NCI-H1092 (cell line): Measurements from ENCODE around the gene CHMP4A.
A peak's percentile ranks its signal among the peaks of the same experiment; 100 is the strongest.

ENCODE experiments used
- DNase-seq: peaks from one replicate; lab custom pipeline; 2025; lab: John Stamatoyannopoulos, UW

The CHMP4A gene

GRCh38 chr14:24195186-24196070 lies 17.9 kb downstream of the CHMP4A start, which contains the start of gene TM9SF1:
TM9SF1 (minus strand) TSS chr14:24195441; CDS start chr14:24195019, 422 bp downstream.
- peak; percentile 86 for DNase-seq

- DNase-seq = no peak
These were observed 18.5 kb downstream of the CHMP4A start for GRCh38 chr14:24194873-24195185.

- DNase-seq = no peak
These were observed 19.0 kb downstream of the CHMP4A start for GRCh38 chr14:24194186-24194872.

- DNase-seq = no peak
These were observed 20.4 kb downstream of the CHMP4A start for GRCh38 chr14:24192933-24193332.

GRCh38 chr14:24190416-24190815 lies 22.9 kb downstream of the CHMP4A start:
- DNase-seq = no peak

GRCh38 chr14:24189460-24189859 lies 23.8 kb downstream of the CHMP4A start:
- DNase-seq = no peak

- no peak for DNase-seq
These were observed 24.3 kb downstream of the CHMP4A start for GRCh38 chr14:24189059-24189375.

- DNase-seq = peak; percentile 98
These were observed 24.8 kb downstream of the CHMP4A start, which contains the start of gene IPO4 for GRCh38 chr14:24188251-24189058. IPO4 (minus strand) TSS chr14:24188816; CDS start chr14:24188787, 29 bp downstream.

- no peak for DNase-seq
These were observed 25.8 kb downstream of the CHMP4A start for GRCh38 chr14:24187539-24187915.

- no peak for DNase-seq
These were observed 26.3 kb downstream of the CHMP4A start for GRCh38 chr14:24186831-24187538.

- DNase-seq = no peak
These were observed 27.5 kb downstream of the CHMP4A start for GRCh38 chr14:24185741-24186140.

- no peak for DNase-seq
These were observed 28.3 kb downstream of the CHMP4A start for GRCh38 chr14:24185026-24185425.

- no peak for DNase-seq
These were observed 29.0 kb downstream of the CHMP4A start for GRCh38 chr14:24184104-24184970.

- DNase-seq = no peak
These were observed 30.2 kb downstream of the CHMP4A start for GRCh38 chr14:24183014-24183481.

- DNase-seq = no peak
These were observed 31.0 kb downstream of the CHMP4A start for GRCh38 chr14:24182110-24182882.

- no peak for DNase-seq
These were observed 31.8 kb downstream of the CHMP4A start for GRCh38 chr14:24181371-24182077.

GRCh38 chr14:24179961-24180796 lies 33.1 kb downstream of the CHMP4A start:
- no peak for DNase-seq

GRCh38 chr14:24179294-24179960 lies 33.9 kb downstream of the CHMP4A start:
- no peak for DNase-seq
